Retinal pigment epithelial cell (primary cell): ENCODE data around the gene TSEN2.

Experiments used
- DNase-seq: peaks from one replicate; pipeline ENCODE4 v3.0.0-alpha.2; 2010; ENCODE audit warnings: low read depth
- H3K4me3 ChIP-seq: 2 replicates; pipeline ENCODE4 v1.5.1; 2011; ENCODE audit warnings: mild to moderate bottlenecking, low read length, control low read depth, moderate library complexity
- CTCF ChIP-seq: conservative IDR thresholded peaks from 2 replicates; pipeline ENCODE4 v1.5.1; 2011; ENCODE audit warnings: low read depth, low read length, control low read depth, inconsistent platforms

The TSEN2 gene

GRCh38 chr3:12557473-12558100 is 73.3 kb downstream of the TSEN2 start:
- TF ChIP-seq CTCF, result no peak
- no peak for DNase-seq
- H3K4me3 ChIP-seq, result peak overlapping the region; percentile 72

GRCh38 chr3:12558706-12559105 is 74.4 kb downstream of the TSEN2 start:
- no peak for TF ChIP-seq CTCF
- no peak for DNase-seq
- peak overlapping the region; percentile 72 for H3K4me3 ChIP-seq

DNA sequence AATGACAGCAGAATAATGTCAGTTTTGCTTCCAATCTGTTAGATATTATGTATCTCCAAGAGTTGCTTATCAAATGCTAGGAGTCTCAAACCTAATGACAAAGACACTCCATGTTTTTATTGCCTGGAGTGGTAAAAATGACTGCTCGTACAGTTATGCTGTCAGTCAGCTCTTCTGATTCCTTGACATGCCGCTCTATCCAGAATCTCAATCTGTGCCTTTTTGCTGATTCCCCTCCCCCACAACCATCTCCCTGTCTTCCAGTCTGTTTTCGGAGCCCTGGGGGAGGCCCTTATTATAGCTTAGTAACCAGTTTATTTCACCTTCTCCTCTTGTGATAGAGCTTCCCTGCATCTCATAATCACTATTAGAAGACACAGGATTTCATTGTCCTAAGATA is 75.2 kb downstream of the TSEN2 start:
- no peak for TF ChIP-seq CTCF
- H3K4me3 ChIP-seq, result no peak overlapping the region

GRCh38 chr3:12560505-12561190 is 76.4 kb downstream of the TSEN2 start:
- no peak overlapping the region for H3K4me3 ChIP-seq
- DNase-seq, result no peak
- TF ChIP-seq CTCF, result no peak

More for the DNA sequence above, 75.2 kb downstream of the TSEN2 start:
- DNase-seq, result no peak

- no peak overlapping the region for H3K4me3 ChIP-seq
- no peak for DNase-seq
- TF ChIP-seq CTCF, result no peak
Observed at GRCh38 chr3:12561397-12561796, 77.1 kb downstream of the TSEN2 start.

GRCh38 chr3:12562451-12562850 is 78.2 kb downstream of the TSEN2 start:
- no peak for DNase-seq
- no peak for TF ChIP-seq CTCF
- no peak overlapping the region for H3K4me3 ChIP-seq

DNA sequence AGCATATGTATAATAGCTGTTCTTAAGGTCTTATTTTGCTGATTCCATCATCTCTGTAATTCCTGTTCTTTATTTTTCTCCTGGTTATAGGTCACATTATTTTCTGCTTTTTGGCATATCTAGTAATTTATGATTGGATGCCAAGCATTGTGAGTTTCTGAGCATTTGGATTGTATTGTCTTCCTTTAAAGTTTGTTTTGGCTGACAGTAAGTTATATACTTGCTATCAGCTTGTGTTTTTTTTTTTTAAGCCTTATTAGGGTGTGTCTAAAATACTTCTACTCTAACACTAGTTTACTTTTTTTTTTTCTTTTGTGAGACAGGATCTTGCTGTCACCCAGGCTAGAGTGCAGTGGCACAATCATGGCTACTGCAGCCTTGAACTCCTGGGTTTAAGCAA is 82.7 kb downstream of the TSEN2 start:
- no peak for TF ChIP-seq CTCF
- no peak for DNase-seq
- H3K4me3 ChIP-seq, result no peak overlapping the region
